ENCODE results near the gene PIP5K1C. TPM values are rescaled to one million over a fixed set of nuclear protein-coding genes. Genes with fewer than 3 reads are reported as not detected.

The PIP5K1C gene
- total and polyA plus RNA-seq, 9 of the 15 experiments (the other 6 are each of a cell fraction or from before 2014, with no cell fraction given): 0.38 to 22.1 (median 4.1) TPM

- TF ChIP-seq, protein P1, sequence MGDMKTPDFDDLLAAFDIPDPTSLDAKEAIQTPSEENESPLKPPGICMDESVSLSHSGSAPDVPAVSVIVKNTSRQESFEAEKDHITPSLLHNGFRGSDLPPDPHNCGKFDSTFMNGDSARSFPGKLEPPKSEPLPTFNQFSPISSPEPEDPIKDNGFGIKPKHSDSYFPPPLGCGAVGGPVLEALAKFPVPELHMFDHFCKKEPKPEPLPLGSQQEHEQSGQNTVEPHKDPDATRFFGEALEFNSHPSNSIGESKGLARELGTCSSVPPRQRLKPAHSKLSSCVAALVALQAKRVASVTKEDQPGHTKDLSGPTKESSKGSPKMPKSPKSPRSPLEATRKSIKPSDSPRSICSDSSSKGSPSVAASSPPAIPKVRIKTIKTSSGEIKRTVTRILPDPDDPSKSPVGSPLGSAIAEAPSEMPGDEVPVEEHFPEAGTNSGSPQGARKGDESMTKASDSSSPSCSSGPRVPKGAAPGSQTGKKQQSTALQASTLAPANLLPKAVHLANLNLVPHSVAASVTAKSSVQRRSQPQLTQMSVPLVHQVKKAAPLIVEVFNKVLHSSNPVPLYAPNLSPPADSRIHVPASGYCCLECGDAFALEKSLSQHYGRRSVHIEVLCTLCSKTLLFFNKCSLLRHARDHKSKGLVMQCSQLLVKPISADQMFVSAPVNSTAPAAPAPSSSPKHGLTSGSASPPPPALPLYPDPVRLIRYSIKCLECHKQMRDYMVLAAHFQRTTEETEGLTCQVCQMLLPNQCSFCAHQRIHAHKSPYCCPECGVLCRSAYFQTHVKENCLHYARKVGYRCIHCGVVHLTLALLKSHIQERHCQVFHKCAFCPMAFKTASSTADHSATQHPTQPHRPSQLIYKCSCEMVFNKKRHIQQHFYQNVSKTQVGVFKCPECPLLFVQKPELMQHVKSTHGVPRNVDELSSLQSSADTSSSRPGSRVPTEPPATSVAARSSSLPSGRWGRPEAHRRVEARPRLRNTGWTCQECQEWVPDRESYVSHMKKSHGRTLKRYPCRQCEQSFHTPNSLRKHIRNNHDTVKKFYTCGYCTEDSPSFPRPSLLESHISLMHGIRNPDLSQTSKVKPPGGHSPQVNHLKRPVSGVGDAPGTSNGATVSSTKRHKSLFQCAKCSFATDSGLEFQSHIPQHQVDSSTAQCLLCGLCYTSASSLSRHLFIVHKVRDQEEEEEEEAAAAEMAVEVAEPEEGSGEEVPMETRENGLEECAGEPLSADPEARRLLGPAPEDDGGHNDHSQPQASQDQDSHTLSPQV (IDR thresholded peaks at IDR 0.05): peak; percentile 88
- no peak for TF ChIP-seq FOXK1 (CRISPR knock-in tag; IDR thresholded peaks at IDR 0.05; ENCODE audit: borderline replicate concordance)
- no peak for TF ChIP-seq POLR2A (conservative IDR thresholded peaks at IDR 0.05)
- TF ChIP-seq KDM1A (IDR thresholded peaks at IDR 0.05): peak in 1 of 2 experiments; percentile 31; a peak in 1 of 4 replicates
- no peak for TF ChIP-seq RUNX1 (IDR thresholded peaks at IDR 0.05; ENCODE audit: low read depth)
- TF ChIP-seq NFE2 (IDR thresholded peaks at IDR 0.05; ENCODE audit: low read depth): no peak
- TF ChIP-seq FOXK2 (conservative IDR thresholded peaks at IDR 0.05 in 1 of 2, IDR thresholded peaks at IDR 0.05 in 1 of 2; ENCODE audit: low read depth in 2 of 2): no peak
- TF ChIP-seq CCNT2 (IDR thresholded peaks at IDR 0.05; ENCODE audit: borderline replicate concordance, extremely low read depth, insufficient read length, low read depth, low read length): no peak
- no peak for TF ChIP-seq COPS2 (conservative IDR thresholded peaks at IDR 0.05)
- TF ChIP-seq FUS (optimal IDR thresholded peaks at IDR 0.05; ENCODE audit: low read depth, low read length): no peak
- TF ChIP-seq, protein P2, sequence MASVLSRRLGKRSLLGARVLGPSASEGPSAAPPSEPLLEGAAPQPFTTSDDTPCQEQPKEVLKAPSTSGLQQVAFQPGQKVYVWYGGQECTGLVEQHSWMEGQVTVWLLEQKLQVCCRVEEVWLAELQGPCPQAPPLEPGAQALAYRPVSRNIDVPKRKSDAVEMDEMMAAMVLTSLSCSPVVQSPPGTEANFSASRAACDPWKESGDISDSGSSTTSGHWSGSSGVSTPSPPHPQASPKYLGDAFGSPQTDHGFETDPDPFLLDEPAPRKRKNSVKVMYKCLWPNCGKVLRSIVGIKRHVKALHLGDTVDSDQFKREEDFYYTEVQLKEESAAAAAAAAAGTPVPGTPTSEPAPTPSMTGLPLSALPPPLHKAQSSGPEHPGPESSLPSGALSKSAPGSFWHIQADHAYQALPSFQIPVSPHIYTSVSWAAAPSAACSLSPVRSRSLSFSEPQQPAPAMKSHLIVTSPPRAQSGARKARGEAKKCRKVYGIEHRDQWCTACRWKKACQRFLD (CRISPR knock-in tag; IDR thresholded peaks at IDR 0.05): peak; percentile 67; the same call in 1 of the 2 replicates
- peak; percentile 42; the same call in 1 of the 2 replicates for TF ChIP-seq EP300 (IDR thresholded peaks at IDR 0.05; ENCODE audit: low read length)
- peak; percentile 64 for TF ChIP-seq EGR1 (conservative IDR thresholded peaks at IDR 0.05)
- no peak for TF ChIP-seq KDM5B (IDR thresholded peaks at IDR 0.05; ENCODE audit: insufficient replicate concordance, low read depth, low read length)
- TF ChIP-seq, protein P3, sequence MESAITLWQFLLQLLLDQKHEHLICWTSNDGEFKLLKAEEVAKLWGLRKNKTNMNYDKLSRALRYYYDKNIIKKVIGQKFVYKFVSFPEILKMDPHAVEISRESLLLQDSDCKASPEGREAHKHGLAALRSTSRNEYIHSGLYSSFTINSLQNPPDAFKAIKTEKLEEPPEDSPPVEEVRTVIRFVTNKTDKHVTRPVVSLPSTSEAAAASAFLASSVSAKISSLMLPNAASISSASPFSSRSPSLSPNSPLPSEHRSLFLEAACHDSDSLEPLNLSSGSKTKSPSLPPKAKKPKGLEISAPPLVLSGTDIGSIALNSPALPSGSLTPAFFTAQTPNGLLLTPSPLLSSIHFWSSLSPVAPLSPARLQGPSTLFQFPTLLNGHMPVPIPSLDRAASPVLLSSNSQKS (CRISPR knock-in tag; IDR thresholded peaks at IDR 0.05): no peak
- peak; percentile 94 for TF ChIP-seq ZBTB7A (IDR thresholded peaks at IDR 0.05; ENCODE audit: borderline replicate concordance, control insufficient read depth, low read depth, low read length)
- no peak for TF ChIP-seq ASH1L (IDR thresholded peaks at IDR 0.05; ENCODE audit: borderline replicate concordance, low read depth, partially characterized antibody)
- peak; percentile 92 for TF ChIP-seq MEF2A (IDR thresholded peaks at IDR 0.05; ENCODE audit: control insufficient read depth, low read depth, low read length)
- no peak for TF ChIP-seq HDAC3 (IDR thresholded peaks at IDR 0.05; ENCODE audit: borderline replicate concordance, partially characterized antibody)
- TF ChIP-seq MEF2D (tag; conservative IDR thresholded peaks at IDR 0.05; ENCODE audit: low read depth): peak; percentile 76
Observed at GRCh38 chr19:3608750-3609322, 91.4 kb downstream of the PIP5K1C start (continued).
